ENCODE data around the gene ZNF180.
"Not testable (repeated sequence)": the region's sequence is repeated elsewhere in the genome, so short reads cannot be mapped to it uniquely, and the experiment has no call there.

DNA sequence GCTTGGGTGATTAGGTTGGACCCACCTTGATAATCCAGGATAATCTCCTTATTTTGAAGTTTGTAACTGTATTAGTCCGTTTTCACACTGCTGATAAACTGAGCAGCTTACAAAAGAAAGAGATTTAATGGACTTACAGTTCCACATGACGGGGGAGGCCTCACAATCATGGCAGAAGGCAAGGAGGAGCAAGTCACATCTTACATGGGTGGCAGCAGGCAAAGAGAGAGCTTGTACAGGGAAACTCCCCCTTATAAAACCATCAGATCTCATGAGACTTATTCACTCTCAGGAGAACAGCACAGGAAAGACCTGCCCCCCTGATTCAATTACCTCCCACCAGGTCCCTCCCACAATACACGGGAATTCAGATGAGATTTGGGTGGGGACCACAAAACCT is 35.0 kb upstream of the ZNF180 start:
- TF ChIP-seq, protein P1, sequence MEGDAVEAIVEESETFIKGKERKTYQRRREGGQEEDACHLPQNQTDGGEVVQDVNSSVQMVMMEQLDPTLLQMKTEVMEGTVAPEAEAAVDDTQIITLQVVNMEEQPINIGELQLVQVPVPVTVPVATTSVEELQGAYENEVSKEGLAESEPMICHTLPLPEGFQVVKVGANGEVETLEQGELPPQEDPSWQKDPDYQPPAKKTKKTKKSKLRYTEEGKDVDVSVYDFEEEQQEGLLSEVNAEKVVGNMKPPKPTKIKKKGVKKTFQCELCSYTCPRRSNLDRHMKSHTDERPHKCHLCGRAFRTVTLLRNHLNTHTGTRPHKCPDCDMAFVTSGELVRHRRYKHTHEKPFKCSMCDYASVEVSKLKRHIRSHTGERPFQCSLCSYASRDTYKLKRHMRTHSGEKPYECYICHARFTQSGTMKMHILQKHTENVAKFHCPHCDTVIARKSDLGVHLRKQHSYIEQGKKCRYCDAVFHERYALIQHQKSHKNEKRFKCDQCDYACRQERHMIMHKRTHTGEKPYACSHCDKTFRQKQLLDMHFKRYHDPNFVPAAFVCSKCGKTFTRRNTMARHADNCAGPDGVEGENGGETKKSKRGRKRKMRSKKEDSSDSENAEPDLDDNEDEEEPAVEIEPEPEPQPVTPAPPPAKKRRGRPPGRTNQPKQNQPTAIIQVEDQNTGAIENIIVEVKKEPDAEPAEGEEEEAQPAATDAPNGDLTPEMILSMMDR (IDR thresholded peaks at IDR 0.05) = not testable (repeated sequence)
- TF ChIP-seq POLR2A, POLR2AphosphoS5 (IDR thresholded peaks at IDR 0.05): not testable (repeated sequence)
